GM19328 (cell line): Measurements from ENCODE around the gene SLCO4A1.
"Not testable (repeated sequence)": the region's sequence is repeated elsewhere in the genome, so short reads cannot be mapped to it uniquely, and the experiment has no call there.

Experiments
- ATAC-seq: cut with Tn5 transposase; IDR thresholded peaks from one replicate; pipeline ENCODE4 v1.9.1; 2021; ENCODE audit warnings: mild to moderate bottlenecking, moderate library complexity; ENCODE audit not compliant: unreplicated experiment

Gene SLCO4A1

DNA sequence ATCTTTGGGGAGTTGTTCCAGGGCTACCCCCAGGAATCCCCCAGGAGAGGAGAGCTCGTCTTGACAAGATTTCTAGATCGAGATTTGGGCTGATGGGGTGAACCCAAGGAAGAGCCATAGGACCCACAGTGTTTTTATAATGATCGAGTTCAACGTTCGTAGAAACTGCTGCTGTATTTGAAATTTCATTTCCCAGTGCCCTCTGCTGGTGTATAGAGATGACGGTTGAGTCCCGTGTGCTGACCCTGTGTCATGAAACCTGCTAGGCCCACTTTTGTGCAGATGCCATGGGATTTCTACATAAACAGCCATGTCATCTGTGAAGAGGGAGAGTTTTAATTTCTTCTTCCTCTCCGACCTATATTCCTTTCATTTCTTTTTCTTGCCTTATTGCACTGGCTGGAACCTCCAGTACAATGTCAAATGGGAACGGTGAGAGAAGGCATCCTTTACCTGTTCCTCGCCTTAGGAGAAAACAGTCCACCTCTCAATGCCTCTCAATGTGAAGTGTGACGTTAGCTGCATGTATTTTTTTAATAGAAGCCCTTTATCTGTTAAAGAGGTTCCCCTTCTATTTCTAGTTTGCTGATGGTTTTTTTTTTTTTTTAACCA is 37.8 kb downstream of the SLCO4A1 start:
- no peak for ATAC-seq

DNA sequence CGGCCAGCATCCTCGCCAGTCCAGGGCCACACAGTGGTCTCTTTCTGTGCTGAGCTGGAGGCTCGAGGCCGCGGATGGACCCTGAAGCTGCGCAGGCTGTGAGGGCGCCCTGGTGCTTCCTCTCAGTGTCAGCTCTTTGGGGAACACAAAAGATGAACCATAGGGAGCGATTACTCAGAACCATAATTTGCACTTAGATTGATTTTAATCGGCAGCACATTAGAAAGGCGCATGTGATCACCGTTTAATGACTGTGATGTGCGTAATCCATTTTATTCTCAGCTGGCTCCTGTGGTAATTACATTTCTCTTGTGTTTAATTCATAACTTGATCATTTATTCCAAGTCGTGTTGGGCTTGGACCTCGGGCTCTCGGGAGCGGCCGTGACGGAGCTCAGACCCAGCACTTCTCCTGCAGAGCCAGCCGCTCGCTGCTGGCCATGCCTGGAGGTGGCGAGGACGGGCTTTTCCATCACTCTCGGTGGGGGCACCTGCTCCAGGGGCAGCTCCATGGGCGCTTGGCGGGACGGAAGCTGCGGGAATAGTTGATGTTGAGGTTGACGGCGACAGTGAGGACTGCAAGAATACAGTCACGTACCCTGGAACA is 40.7 kb downstream of the SLCO4A1 start:
- no peak for ATAC-seq

DNA sequence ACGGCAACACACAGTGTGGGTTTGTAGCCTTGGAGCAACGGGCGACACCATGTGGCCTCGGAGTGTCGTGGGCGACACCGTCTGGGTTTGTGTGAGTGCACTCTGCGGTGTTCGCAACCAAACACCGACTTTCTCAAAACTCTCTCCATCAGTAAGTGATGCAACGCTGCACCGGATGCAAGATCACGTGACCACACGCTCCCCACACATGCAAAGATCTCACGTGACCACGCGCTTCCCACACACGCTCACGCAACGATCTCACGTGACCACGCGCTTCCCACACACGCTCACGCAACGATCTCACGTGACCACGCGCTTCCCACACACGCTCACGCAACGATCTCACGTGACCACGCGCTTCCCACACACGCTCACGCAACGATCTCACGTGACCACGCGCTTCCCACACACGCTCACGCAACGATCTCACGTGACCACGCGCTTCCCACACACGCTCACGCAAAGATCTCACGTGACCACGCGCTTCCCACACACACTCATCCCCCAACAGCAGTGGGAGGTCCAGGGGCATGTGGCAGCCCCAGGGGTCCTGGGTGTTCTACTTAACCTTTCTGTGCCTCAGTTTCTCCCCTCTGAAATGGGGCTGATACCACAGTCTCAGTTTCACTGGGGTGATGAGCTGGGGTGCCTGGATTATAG is 41.5 kb downstream of the SLCO4A1 start:
- ATAC-seq: not testable (repeated sequence)

GRCh38 chr20:62684981-62685380 is 42.7 kb downstream of the SLCO4A1 start:
- ATAC-seq: no peak

DNA sequence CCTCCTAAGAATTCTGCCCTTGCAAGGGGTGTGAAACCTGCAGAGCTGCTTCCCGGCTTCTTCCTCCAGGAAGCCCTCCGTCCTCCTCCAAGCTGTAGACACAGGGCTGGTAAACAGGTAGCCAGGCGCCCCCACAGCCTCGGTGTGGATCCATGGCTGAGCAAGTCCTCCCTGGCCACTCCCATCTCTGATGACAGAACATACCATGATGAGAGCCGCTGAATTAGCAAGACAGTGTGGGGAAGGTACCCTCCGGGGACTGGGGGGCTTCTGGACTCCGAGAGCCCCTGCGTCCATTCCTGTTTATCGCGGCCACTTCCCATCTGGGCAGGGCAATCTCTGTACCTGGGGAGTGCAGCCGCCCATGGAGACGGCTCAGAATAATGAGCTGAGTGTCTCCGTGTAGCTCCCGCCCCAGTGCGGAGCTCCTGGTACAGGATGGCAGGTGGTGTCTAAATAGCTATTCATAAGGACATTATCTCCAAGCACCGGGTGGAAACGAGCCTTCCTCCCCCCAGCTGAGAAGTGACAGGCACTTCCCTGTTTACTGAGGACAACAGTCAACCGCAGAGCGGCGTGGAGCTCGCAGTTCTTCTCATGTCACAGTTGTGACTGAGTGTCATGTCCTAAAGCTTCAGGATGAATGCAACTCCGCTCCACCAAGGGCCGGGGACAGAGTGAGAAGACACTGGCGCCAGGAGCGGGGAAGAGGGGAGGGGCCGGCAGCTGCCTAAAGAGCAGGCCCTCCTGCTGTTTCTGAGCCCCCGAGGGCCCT is 43.7 kb downstream of the SLCO4A1 start:
- no peak for ATAC-seq

DNA sequence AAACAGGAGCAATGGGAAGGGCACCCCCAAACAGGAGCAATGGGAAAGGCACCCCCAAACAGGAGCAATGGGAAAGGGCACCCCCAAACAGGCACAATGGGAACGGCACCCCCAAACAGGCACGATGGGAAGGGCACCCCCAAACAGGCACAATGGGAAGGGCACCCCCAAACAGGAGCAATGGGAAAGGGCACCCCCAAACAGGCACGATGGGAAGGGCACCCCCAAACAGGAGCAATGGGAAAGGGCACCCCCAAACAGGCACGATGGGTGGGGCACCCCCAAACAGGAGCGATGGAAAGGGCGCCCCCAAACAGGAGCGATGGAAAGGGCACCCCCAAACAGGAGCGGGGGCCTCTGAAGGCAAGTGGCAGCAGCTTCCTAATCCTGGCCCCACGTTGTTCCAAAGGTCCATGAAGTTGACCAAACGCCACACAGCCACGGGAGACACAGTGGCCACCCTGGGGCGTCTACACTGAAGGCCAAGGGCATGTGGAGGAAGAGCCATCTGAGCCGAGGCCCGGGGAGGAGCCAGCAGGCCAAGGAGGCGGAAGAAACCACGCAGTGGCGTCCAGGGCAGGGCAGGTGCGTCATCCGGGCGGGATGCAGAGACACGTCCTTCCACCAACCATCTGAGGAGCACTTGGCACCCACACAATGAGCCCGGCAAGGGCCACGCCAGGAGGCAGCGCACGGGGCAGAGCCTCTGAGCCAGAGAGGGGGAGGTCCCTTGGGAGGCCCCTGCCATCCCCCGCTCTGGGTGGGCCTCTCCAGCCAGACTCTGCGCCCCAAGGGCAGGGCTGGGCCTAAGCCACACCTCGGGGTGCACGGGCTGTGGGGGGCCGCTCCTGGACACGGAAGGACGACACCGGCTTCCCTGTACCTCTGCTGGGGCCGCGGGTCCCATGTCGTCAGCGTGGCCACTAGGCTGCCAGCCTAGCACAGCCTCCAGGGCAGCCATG is 44.8 kb downstream of the SLCO4A1 start:
- ATAC-seq: no peak

DNA sequence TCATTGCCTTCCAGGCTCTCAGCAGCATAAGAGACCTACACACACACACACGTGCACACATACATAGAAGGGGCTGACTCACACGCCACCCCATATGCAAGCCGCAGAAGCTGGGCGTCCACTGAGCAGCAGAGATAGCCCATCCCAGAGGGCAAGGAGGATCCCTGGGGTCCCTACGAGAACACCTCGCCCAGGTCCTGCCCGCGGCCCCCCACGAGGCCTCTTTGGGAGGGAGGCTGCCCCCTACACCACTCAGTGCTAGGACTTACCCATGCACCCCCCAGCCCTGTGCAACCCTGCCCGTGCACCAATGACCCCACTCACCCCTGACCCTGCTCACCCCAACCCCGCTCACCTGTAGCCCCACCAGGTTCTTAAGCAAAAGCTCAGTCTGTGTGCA is 45.8 kb downstream of the SLCO4A1 start:
- ATAC-seq: no peak

- ATAC-seq: no peak
These were observed 46.7 kb downstream of the SLCO4A1 start for GRCh38 chr20:62688855-62689460.

DNA sequence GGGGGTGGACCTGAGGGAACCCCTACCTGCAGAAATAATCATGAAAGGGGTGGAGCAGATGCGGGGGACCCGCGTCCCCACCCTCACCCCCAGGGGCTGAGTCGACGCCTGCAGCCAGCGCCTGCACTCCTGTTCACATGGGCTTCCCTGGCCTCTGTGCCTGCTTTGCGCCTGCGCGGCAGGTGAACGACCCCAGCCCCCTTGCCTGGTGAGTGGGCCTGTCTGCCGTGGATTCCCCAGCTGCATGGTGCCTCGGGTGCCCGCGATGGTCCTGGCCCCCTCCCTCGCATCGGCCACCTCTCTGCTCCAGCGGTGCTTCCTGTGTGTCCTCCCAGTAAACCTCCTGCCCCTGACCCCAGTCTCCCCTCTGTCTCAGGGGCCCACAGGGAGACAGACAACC is 47.6 kb downstream of the SLCO4A1 start:
- ATAC-seq: no peak

GRCh38 chr20:62690261-62690820 is 48.0 kb downstream of the SLCO4A1 start:
- no peak for ATAC-seq

DNA sequence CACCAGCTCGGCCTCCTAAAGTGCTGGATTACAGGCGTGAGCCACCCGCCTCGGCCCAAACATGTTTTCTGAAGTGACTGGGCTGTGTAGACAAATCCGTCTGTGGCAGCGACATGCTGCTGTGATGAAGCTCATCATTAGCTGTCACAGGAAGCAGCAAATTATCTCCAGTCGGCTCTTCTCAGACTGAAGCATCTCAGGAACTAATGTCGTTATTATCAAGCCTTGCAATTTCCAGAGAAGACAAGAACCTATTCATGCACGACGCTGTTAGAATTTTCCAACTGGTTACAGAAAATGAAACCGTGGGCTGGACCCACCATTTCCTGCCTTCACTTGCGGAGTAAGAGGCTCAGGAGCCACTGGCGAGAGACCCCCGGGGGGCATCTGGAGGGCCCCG is 49.2 kb downstream of the SLCO4A1 start:
- no peak for ATAC-seq

GRCh38 chr20:62692176-62692575 is 49.9 kb downstream of the SLCO4A1 start:
- no peak for ATAC-seq

GRCh38 chr20:62692801-62693523 is 50.7 kb downstream of the SLCO4A1 start:
- no peak for ATAC-seq

DNA sequence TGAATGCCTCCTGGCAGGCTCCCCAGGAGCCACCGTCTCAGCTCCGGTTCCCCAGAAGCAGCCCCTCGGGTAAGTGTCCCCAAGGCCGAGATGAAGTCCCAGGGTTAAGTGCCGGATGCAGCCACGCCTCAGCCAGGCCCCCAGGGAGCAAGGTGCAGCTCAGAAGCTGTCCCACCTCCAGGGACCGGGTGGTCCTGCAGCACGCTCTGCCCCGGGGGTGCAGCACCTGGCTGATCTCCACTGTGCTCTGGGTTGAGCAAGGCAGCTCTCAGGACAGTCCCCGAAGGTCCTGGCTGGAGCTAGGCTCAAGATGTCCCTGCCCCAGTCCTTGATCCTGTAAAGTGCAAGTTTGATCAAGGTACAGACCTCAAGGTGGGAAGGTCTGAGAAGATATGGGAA is 51.2 kb downstream of the SLCO4A1 start:
- no peak for ATAC-seq

DNA sequence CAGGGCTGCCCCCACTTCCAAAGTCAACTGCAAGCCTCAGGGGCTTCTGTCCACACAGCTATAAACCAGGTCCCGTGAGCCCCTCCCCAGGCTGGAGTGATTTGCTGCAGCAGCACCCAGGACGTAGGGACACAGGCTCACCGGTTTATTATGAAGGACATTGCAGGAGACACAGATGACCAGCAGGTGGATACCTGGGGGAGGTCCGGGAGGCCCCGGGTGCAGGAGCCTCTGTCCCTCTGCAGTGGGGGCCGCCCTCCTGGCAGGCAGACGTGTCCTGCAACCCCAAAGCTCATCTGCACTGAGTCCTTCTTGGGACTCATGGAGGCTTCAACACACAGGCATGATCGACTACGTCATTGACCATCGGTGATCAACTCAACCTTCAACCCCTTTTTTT is 51.8 kb downstream of the SLCO4A1 start:
- ATAC-seq: no peak

GRCh38 chr20:62694868-62695267 is 52.6 kb downstream of the SLCO4A1 start:
- ATAC-seq: no peak

DNA sequence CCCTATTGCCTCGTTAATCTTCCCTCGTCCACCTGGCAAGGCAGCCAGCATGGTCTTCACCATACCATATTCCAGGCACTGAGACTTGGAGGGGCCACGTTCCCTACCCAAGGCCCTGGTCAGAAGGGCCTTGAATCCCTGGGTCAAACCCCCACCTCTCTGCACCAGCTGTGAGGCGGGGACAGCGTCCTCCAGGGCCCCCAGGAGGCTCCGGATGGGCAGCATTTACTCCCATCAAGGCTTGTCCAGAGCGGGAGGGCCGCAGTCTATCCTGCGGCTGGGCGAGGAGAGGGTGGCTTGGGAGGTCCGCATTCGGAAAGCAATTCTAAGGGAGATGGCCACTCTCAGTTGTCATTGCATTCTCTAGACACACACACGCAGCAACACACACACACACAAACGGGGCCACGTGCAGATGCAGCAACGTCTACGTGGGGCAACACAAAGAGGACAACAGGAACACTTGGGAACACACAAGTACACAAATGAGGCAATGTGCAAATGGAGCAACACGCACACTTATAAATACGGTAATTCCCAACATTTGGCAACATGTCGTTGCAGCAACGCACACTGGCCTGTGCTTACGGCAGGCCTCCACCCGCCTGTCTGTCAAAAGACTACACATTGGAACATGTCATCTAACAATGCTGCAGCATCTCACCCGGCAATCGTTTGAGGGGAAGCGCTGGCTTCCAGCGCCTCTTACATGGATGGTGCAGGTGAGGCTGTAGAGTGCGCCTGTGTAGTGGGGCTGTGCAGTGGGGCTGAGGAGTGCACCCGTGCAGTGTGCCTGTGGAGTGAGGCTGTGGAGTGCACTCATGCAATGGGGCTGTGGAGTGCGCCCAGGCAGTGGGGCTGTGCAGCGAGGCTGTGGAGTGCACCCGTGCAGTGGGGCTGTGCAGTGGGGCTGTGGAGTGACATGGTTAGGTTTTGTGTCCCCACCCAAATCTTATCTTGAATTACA is 53.4 kb downstream of the SLCO4A1 start:
- no peak for ATAC-seq

- no peak for ATAC-seq
These were observed 54.2 kb downstream of the SLCO4A1 start for GRCh38 chr20:62696434-62696957.
